HG03196 (cell line): ENCODE results near the gene UGT2B11.
A peak's percentile ranks its signal among the peaks of the same experiment; 100 is the strongest.
"Not testable (repeated sequence)": the region's sequence is repeated elsewhere in the genome, so short reads cannot be mapped to it uniquely, and the experiment has no call there.

Source experiments
- ATAC-seq: cut with Tn5 transposase; IDR thresholded peaks from one replicate; pipeline ENCODE4 v1.9.1; 2021; ENCODE audit not compliant: unreplicated experiment

Gene UGT2B11

GRCh38 chr4:69170233-69171134 lies 44.1 kb downstream of the UGT2B11 start:
- ATAC-seq = peak; percentile 76

DNA sequence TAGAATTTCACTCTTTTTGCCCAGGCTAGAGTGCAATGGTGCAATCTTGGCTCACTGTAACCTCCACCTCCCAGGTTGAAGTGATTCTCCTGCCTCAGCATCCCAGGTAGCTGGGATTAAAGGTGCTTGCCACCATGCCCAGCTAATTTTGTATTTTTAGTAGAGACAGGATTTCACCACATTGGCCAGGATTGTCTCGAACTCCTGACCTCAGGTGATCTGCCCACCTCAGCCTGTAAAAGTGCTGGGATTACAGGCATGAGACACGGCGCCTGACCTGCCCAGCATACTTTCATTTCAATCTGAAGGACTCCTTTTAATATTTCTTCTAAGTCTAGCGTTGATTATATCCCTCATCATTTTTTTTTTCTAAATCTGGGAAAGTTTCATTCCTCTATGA lies 45.4 kb downstream of the UGT2B11 start:
- ATAC-seq = not testable (repeated sequence)

- ATAC-seq = no peak
These were observed 47.2 kb downstream of the UGT2B11 start for GRCh38 chr4:69167300-69167699.

- not testable (repeated sequence) for ATAC-seq
These were observed 48.2 kb downstream of the UGT2B11 start for GRCh38 chr4:69166376-69166775.

- not testable (repeated sequence) for ATAC-seq
These were observed 48.8 kb downstream of the UGT2B11 start for GRCh38 chr4:69165707-69166106.

DNA sequence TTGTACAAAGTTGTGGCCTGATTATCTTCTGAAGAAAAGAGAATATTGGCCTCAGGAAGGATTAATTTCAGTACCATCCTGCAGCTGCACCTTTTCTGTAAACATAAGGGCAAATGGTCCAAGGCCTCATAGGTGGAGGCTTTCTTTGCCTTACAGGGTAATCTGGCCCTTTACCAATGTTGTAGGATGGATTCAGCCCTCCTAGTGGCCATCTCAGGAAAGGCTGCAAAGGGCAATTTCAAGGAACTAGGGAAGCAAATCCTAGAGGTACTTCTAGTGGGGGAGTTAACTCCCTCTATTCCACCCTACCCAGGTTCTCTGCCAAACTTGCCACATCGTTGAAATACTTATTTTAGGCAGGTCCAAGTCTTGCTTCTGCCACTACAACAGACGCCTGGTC lies 57.6 kb downstream of the UGT2B11 start:
- no peak for ATAC-seq

GRCh38 chr4:69154021-69154420 lies 60.5 kb downstream of the UGT2B11 start:
- ATAC-seq = no peak
